Measurements from ENCODE around the gene ASNSD1. TPM values are rescaled to one million over a fixed set of nuclear protein-coding genes. Genes with fewer than 3 reads are reported as not detected.

The ASNSD1 gene
- total and polyA plus RNA-seq, 9 of the 15 experiments (the other 6 are each of a cell fraction or from before 2014, with no cell fraction given) = 23.9 to 56.4 (median 38.3) TPM

- TF ChIP-seq E2F4 (CRISPR knock-in tag; IDR thresholded peaks at IDR 0.05; ENCODE audit: low read depth) = no peak
- TF ChIP-seq KLF16 (IDR thresholded peaks at IDR 0.05) = no peak
- TF ChIP-seq PTBP1 (IDR thresholded peaks at IDR 0.05; ENCODE audit: low read depth, low read length) = no peak
- no peak for TF ChIP-seq ZNF398 (CRISPR knock-in tag; IDR thresholded peaks at IDR 0.05)
- peak; percentile 63; the same call in 1 of the 2 replicates for TF ChIP-seq POLR2AphosphoS5 (IDR thresholded peaks at IDR 0.05; ENCODE audit: control insufficient read depth, insufficient read depth, low read depth, low read length)
- TF ChIP-seq, protein P1, sequence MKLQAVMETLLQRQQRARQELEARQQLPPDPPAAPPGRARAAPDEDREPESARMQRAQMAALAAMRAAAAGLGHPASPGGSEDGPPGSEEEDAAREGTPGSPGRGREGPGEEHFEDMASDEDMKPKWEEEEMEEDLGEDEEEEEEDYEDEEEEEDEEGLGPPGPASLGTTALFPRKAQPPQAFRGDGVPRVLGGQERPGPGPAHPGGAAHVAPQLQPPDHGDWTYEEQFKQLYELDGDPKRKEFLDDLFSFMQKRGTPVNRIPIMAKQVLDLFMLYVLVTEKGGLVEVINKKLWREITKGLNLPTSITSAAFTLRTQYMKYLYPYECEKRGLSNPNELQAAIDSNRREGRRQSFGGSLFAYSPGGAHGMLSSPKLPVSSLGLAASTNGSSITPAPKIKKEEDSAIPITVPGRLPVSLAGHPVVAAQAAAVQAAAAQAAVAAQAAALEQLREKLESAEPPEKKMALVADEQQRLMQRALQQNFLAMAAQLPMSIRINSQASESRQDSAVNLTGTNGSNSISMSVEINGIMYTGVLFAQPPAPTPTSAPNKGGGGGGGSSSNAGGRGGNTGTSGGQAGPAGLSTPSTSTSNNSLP (IDR thresholded peaks at IDR 0.05; ENCODE audit: borderline replicate concordance, low read depth, low read length) = peak; percentile 48; the same call in 1 of the 2 replicates
- no peak for TF ChIP-seq EGR1 (conservative IDR thresholded peaks at IDR 0.05)
- TF ChIP-seq MCM5 (IDR thresholded peaks at IDR 0.05; ENCODE audit: low read depth) = no peak
- TF ChIP-seq, protein P2, sequence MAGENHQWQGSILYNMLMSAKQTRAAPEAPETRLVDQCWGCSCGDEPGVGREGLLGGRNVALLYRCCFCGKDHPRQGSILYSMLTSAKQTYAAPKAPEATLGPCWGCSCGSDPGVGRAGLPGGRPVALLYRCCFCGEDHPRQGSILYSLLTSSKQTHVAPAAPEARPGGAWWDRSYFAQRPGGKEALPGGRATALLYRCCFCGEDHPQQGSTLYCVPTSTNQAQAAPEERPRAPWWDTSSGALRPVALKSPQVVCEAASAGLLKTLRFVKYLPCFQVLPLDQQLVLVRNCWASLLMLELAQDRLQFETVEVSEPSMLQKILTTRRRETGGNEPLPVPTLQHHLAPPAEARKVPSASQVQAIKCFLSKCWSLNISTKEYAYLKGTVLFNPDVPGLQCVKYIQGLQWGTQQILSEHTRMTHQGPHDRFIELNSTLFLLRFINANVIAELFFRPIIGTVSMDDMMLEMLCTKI (IDR thresholded peaks at IDR 0.05; ENCODE audit: partially characterized antibody) = no peak
- no peak for TF ChIP-seq E2F3 (CRISPR knock-in tag; IDR thresholded peaks at IDR 0.05)
- no peak for TF ChIP-seq MIER1 (IDR thresholded peaks at IDR 0.05; ENCODE audit: low read depth)
- TF ChIP-seq ETV5 (CRISPR knock-in tag; IDR thresholded peaks at IDR 0.05; ENCODE audit: low read depth) = no peak
- no peak for TF ChIP-seq BMI1 (IDR thresholded peaks at IDR 0.05; ENCODE audit: low read length)
- no peak for TF ChIP-seq WHSC1 (IDR thresholded peaks at IDR 0.05; ENCODE audit: low read length)
- no peak for TF ChIP-seq ZNF589 (CRISPR knock-in tag; IDR thresholded peaks at IDR 0.05; ENCODE audit: low read depth)
- no peak for TF ChIP-seq ZFP91 (CRISPR knock-in tag; IDR thresholded peaks at IDR 0.05)
- TF ChIP-seq, protein P3, sequence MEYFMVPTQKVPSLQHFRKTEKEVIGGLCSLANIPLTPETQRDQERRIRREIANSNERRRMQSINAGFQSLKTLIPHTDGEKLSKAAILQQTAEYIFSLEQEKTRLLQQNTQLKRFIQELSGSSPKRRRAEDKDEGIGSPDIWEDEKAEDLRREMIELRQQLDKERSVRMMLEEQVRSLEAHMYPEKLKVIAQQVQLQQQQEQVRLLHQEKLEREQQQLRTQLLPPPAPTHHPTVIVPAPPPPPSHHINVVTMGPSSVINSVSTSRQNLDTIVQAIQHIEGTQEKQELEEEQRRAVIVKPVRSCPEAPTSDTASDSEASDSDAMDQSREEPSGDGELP (CRISPR knock-in tag; IDR thresholded peaks at IDR 0.05; ENCODE audit: borderline replicate concordance) = no peak
- no peak for TF ChIP-seq NUFIP1 (IDR thresholded peaks at IDR 0.05; ENCODE audit: partially characterized antibody)
- 0 out of 2 replicates have a peak, but pooled peaks have one; percentile 48 for TF ChIP-seq MTA1 (IDR thresholded peaks at IDR 0.05; ENCODE audit: borderline replicate concordance)
- TF ChIP-seq ESRRA (IDR thresholded peaks at IDR 0.05; ENCODE audit: borderline replicate concordance, low read depth) = 0 out of 2 replicates have a peak, but pooled peaks have one; percentile 35
- no peak for TF ChIP-seq LARP7 (IDR thresholded peaks at IDR 0.05)
These were observed 48.1 kb upstream of the ASNSD1 start (continued) for GRCh38 chr2:189613077-189613636.
